A549 (cell line): ENCODE data around the gene RGS19. TPM values are rescaled to one million over a fixed set of nuclear protein-coding genes. Genes with fewer than 3 reads are reported as not detected.

Experiments
- ATAC-seq, 2 experiments: fragments of 200-7000 bp in 1 of 2; fragments of >200 bp in 1 of 2; cut with Nextera tagmentation in 1 of 2; cut with Tn5 transposase in 1 of 2; 3 replicates each; pipeline versions ENCODE4 v1.8.0 to v1.9.1; 2018 to 2020; ENCODE audit warnings: mild to moderate bottlenecking in 1 of 2, moderate library complexity in 1 of 2
- CTCF ChIA-PET: fragments of 300-600 bp; sonication (Branson Sonifier 250); formaldehyde crosslinking; extraction: SDS; loops from one replicate; lab custom pipeline; 2021; ENCODE audit warnings: antibody characterized with exemption, inconsistent platforms; lab: Yijun Ruan, JAX
- POLR2A ChIA-PET: fragments of 350-600 bp; formaldehyde crosslinking; extraction: SDS; loops from one replicate; lab custom pipeline; 2021; ENCODE audit warnings: antibody characterized with exemption, inconsistent platforms; lab: Yijun Ruan, JAX
- DNase-seq, 2 experiments: peaks; one replicate each; pipeline versions ENCODE4 v3.0.0 to v3.0.0-alpha.2; 2011 to 2016; ENCODE audit warnings: low read depth in 1 of 2, low spot score in 1 of 2
- FAIRE-seq: peaks from 2 replicates; lab custom pipeline; 2011; peaks lifted over from hg19 to GRCh38; lab: Jason Lieb, UNC
- H3K27ac ChIP-seq, 2 experiments: fragments of >200 bp; sonication (Bioruptor Twin); formaldehyde crosslinking; 3 replicates each; pipeline ENCODE4 v1.5.1; 2016 to 2017
- H3K4me1 ChIP-seq: fragments of >200 bp; sonication (Bioruptor Twin); formaldehyde crosslinking; 3 replicates; pipeline ENCODE4 v1.6.1; 2016
- H3K4me2 ChIP-seq: fragments of >200 bp; sonication (Bioruptor Twin); formaldehyde crosslinking; 3 replicates; pipeline ENCODE4 v1.6.1; 2016
- H3K4me3 ChIP-seq: fragments of >200 bp; sonication (Bioruptor Twin); formaldehyde crosslinking; 3 replicates; pipeline ENCODE4 v1.5.1; 2016
- H3K9me3 ChIP-seq: fragments of >200 bp; sonication (Bioruptor Twin); formaldehyde crosslinking; 3 replicates; pipeline ENCODE4 v1.6.1; 2016
- CBX2 ChIP-seq: fragments of 200-600 bp; sonication (generic); IDR thresholded peaks from 2 replicates; pipeline ENCODE4 v1.6.1; 2016; ENCODE audit warnings: low read depth, mild to moderate bottlenecking, borderline replicate concordance
- CBX8 ChIP-seq: fragments of 200-600 bp; sonication (generic); IDR thresholded peaks from 2 replicates; pipeline ENCODE4 v1.6.1; 2016
- EHMT2 ChIP-seq: fragments of 200-600 bp; sonication (generic); IDR thresholded peaks from 2 replicates; pipeline ENCODE4 v1.6.1; 2016; ENCODE audit warnings: antibody characterized with exemption, low read depth, mild to moderate bottlenecking, moderate library complexity
- GATA3 ChIP-seq: IDR thresholded peaks from 2 replicates; pipeline ENCODE4 v1.6.1; 2012; ENCODE audit warnings: borderline replicate concordance
- HDAC2 ChIP-seq: fragments of 200-600 bp; sonication (generic); IDR thresholded peaks from 2 replicates; pipeline ENCODE4 v1.6.1; 2016
- HEYL ChIP-seq: fragments of 250-450 bp; sonication (Bioruptor Pico); IDR thresholded peaks from 2 replicates; pipeline ENCODE4 v1.8.0; 2021; ENCODE audit warnings: mild to moderate bottlenecking, moderate library complexity
- HOXB13 ChIP-seq: fragments of 250-450 bp; sonication (Bioruptor Pico); IDR thresholded peaks from 2 replicates; pipeline ENCODE4 v1.5.0; 2020; ENCODE audit warnings: low read depth, mild to moderate bottlenecking, moderate library complexity
- JUN ChIP-seq, 2 experiments: fragments of >200 bp; sonication (Bioruptor Twin); formaldehyde crosslinking; IDR thresholded peaks; 2 replicates in 1 of 2; 3 replicates in 1 of 2; pipeline ENCODE4 v1.6.1; 2016 to 2017
- JUNB ChIP-seq: fragments of >200 bp; sonication (Bioruptor Twin); formaldehyde crosslinking; IDR thresholded peaks from 2 replicates; pipeline ENCODE4 v1.6.1; 2016
- KDM1A ChIP-seq: fragments of 200-600 bp; sonication (generic); IDR thresholded peaks from 2 replicates; pipeline ENCODE4 v1.6.1; 2016; ENCODE audit warnings: low read depth, mild to moderate bottlenecking
- KDM5A ChIP-seq: fragments of 200-600 bp; sonication (generic); IDR thresholded peaks from 2 replicates; pipeline ENCODE4 v1.6.1; 2016; ENCODE audit warnings: antibody characterized with exemption, mild to moderate bottlenecking
- MYC ChIP-seq: IDR thresholded peaks from 2 replicates; pipeline ENCODE4 v1.6.1; 2012; ENCODE audit warnings: mild to moderate bottlenecking, inconsistent platforms, low read length, improper control_type of control experiment, borderline replicate concordance
- NPAS2 ChIP-seq: fragments of 250-450 bp; sonication (Bioruptor Pico); IDR thresholded peaks from 2 replicates; pipeline ENCODE4 v1.8.0; 2022; ENCODE audit warnings: mild to moderate bottlenecking, moderate library complexity, borderline replicate concordance
- RFX5 ChIP-seq: fragments of 450-650 bp; IDR thresholded peaks from 2 replicates; pipeline ENCODE4 v1.7.1; 2014; ENCODE audit warnings: antibody characterized with exemption, mild to moderate bottlenecking, moderate library complexity
- ZC3H11A ChIP-seq: fragments of 450-650 bp; IDR thresholded peaks from 2 replicates; pipeline ENCODE4 v1.6.1; 2014; ENCODE audit warnings: antibody characterized with exemption, mild to moderate bottlenecking
- ZFP36 ChIP-seq: fragments of 450-650 bp; IDR thresholded peaks from 2 replicates; pipeline ENCODE4 v1.6.1; 2014; ENCODE audit warnings: borderline replicate concordance; ENCODE audit not compliant: partially characterized antibody
- ZSCAN20 ChIP-seq: fragments of 250-450 bp; sonication (Bioruptor Pico); IDR thresholded peaks from 2 replicates; pipeline ENCODE4 v1.8.0; 2022; ENCODE audit warnings: mild to moderate bottlenecking, moderate library complexity
- WGBS: methylation state at CpG from one replicate; pipeline ENCODE4 v1.1.6; 2017; ENCODE audit errors: missing lambda C conversion rate; 5-methylcytosine and 5-hydroxymethylcytosine counted together
- polyA plus RNA-seq, 4 experiments: library from polyadenylated mRNA; depleted of rRNA in 3 of 4; stranded (reverse); fragments of >200 nt; fragmentation: RNase III in 1 of 4; extraction: RNeasy Plus Mini Kit Qiagen cat#74134 plus additional on column Dnase treatment in 1 of 4; gene quantifications; 2 replicates in 3 of 4; 3 replicates in 1 of 4; pipeline ENCODE4 v1.2.3, GENCODE V29; 2011 to 2017
- TF ChIP-seq, protein P1 (sequence below): fragments of 250-450 bp; sonication (Bioruptor Pico); IDR thresholded peaks from 2 replicates; pipeline ENCODE4 v1.5.0; 2021; ENCODE audit warnings: mild to moderate bottlenecking, moderate library complexity, borderline replicate concordance
- TF ChIP-seq, protein P2 (sequence below): fragments of 450-650 bp; IDR thresholded peaks from 2 replicates; pipeline ENCODE4 v1.6.1; 2014; ENCODE audit warnings: antibody characterized with exemption
- TF ChIP-seq, protein P3 (sequence below): fragments of 250-450 bp; sonication (Bioruptor Pico); IDR thresholded peaks from 2 replicates; pipeline ENCODE4 v1.5.0; 2020; ENCODE audit warnings: low read depth, mild to moderate bottlenecking, moderate library complexity
- TF ChIP-seq, protein P4 (sequence below): fragments of >200 bp; sonication (Bioruptor Twin); formaldehyde crosslinking; IDR thresholded peaks from 3 replicates; pipeline ENCODE4 v1.6.1; 2016
- TF ChIP-seq, protein P5 (sequence below): IDR thresholded peaks from 2 replicates; pipeline ENCODE4 v1.6.1; 2012; ENCODE audit warnings: low read depth, borderline replicate concordance
- TF ChIP-seq, protein P6 (sequence below): fragments of >200 bp; sonication (Bioruptor Twin); formaldehyde crosslinking; IDR thresholded peaks from 2 replicates; pipeline ENCODE4 v1.6.1; 2016

Gene RGS19
- polyA plus RNA-seq, 2 of the 4 experiments (the other 2 are of a cell fraction), result 13.8 to 18.8 TPM

DNA sequence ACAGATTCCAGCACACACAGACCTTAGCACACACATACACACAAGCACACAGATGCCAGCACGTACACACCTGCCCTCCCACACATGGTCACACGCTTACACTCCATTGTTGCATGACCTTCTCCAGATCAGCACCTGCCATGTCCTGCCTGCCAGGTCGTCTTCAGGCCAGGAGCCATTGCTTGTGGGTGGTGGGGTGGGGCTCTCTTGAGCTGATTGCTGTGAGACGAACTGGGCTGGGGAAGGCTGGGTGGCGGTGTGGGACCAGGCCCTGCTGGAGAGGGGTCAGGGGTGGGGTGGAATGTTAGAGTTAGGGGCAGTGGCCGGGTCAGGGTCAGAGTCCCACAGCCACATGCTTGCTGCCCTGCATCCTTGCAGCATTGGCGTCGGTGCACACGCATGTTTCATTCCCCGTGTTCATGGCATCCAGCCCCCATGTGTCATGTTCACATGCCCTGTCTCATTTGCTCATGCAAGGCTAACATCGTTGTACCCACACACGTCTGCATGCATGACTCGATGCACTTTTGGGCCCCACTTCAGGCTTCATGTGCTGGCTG, 34.6 kb upstream of the RGS19 start:
- 73% methylated on average over 11 of the region's 13 CpGs for WGBS
- no peak for TF ChIP-seq JUNB
- TF ChIP-seq, protein P1, sequence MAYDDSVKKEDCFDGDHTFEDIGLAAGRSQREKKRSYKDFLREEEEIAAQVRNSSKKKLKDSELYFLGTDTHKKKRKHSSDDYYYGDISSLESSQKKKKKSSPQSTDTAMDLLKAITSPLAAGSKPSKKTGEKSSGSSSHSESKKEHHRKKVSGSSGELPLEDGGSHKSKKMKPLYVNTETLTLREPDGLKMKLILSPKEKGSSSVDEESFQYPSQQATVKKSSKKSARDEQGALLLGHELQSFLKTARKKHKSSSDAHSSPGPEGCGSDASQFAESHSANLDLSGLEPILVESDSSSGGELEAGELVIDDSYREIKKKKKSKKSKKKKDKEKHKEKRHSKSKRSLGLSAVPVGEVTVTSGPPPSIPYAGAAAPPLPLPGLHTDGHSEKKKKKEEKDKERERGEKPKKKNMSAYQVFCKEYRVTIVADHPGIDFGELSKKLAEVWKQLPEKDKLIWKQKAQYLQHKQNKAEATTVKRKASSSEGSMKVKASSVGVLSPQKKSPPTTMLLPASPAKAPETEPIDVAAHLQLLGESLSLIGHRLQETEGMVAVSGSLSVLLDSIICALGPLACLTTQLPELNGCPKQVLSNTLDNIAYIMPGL (CRISPR knock-in tag), result no peak
- TF ChIP-seq HOXB13 (CRISPR knock-in tag), result no peak
- no peak for TF ChIP-seq HDAC2
- no peak for TF ChIP-seq RFX5
- TF ChIP-seq, protein P2, sequence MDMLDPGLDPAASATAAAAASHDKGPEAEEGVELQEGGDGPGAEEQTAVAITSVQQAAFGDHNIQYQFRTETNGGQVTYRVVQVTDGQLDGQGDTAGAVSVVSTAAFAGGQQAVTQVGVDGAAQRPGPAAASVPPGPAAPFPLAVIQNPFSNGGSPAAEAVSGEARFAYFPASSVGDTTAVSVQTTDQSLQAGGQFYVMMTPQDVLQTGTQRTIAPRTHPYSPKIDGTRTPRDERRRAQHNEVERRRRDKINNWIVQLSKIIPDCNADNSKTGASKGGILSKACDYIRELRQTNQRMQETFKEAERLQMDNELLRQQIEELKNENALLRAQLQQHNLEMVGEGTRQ, result no peak
- TF ChIP-seq GATA3, result no peak
- TF ChIP-seq, protein P3, sequence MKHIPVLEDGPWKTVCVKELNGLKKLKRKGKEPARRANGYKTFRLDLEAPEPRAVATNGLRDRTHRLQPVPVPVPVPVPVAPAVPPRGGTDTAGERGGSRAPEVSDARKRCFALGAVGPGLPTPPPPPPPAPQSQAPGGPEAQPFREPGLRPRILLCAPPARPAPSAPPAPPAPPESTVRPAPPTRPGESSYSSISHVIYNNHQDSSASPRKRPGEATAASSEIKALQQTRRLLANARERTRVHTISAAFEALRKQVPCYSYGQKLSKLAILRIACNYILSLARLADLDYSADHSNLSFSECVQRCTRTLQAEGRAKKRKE (CRISPR knock-in tag), result no peak
- no peak for TF ChIP-seq HEYL (CRISPR knock-in tag)
- no peak for TF ChIP-seq KDM1A
- TF ChIP-seq ZC3H11A, result no peak
- TF ChIP-seq, all 56 proteins: peak for 0
- Histone ChIP-seq H3K27ac (no peak overlapping the region), H3K9me3 (no peaks in the 10 kb centered on the region), H3K4me1 (no peaks in the 10 kb centered on the region), H3K4me3 (no peak overlapping the region), H3K4me2 (no peak overlapping the region)
- DNase-seq (no peak), FAIRE-seq (no peak), ATAC-seq (no peak)
- CTCF ChIA-PET, result interaction anchor here (4.9 to 7.6 kb wide), 2 partner anchors 12 to 30 kb away, joined by 18 to 58 read pairs; partner anchors contain the start of gene LKAAEAR1
- POLR2A ChIA-PET, result no interaction called here

DNA sequence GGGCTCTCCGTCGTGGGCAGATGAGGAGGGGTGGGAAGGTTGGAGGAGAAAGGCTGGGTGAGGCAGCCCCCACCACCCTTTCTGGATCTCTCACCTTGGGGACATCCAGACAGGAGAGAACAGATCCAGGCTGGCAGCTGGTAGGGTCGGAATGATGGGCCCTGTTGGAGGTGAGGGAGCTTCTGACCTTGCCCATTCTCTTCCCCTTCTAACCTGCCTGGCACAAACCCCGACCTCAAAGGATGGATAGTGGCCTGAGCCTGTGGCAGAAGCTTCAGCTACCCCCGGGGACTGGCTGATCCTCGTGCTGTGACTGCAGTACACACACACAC, 34.1 kb upstream of the RGS19 start:
- FAIRE-seq, result no peak

DNA sequence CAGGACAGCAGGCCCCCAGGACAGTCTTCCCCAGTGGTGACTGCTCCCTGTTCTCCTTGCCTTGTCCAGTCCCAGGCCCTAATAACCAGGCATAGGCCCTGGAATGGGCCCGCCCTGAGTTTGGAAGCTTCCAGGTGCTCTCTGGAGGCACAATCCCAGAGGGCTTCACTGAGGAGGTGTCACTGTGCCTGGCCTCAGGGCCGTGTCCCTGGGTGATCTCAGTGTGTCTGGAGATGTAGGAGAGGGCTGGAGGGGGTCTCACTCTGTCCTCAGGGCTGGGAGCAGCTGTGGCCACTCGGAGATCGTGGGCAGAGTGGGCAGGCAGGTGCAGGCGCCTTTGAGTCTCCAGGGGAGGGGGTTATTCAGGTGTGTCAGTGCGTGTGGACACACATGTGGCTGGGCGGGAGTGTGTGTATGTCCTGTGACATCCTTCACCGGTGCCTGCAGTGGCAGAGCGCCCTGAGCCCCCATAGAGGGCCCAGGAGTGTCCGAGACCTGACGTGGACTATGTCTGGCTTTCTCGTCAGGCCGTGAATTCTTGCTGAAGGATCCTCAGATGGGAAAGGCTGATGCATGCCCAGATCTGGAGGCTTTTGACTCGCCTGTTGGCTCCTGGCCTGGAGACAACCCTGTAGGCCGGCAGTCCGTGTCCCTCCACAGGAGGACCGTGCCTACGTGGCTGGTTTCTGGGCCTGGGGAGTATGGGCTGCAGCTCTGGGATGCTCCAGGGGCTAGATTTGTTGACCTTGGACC, 33.5 kb upstream of the RGS19 start:
- FAIRE-seq (no peak), ATAC-seq (no peak), DNase-seq (no peak)
- TF ChIP-seq CBX2, result no peak
- TF ChIP-seq ZFP36, result peak; percentile 68
- TF ChIP-seq, protein P4, sequence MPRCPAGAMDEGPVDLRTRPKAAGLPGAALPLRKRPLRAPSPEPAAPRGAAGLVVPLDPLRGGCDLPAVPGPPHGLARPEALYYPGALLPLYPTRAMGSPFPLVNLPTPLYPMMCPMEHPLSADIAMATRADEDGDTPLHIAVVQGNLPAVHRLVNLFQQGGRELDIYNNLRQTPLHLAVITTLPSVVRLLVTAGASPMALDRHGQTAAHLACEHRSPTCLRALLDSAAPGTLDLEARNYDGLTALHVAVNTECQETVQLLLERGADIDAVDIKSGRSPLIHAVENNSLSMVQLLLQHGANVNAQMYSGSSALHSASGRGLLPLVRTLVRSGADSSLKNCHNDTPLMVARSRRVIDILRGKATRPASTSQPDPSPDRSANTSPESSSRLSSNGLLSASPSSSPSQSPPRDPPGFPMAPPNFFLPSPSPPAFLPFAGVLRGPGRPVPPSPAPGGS, result no peak
- TF ChIP-seq, protein P5, sequence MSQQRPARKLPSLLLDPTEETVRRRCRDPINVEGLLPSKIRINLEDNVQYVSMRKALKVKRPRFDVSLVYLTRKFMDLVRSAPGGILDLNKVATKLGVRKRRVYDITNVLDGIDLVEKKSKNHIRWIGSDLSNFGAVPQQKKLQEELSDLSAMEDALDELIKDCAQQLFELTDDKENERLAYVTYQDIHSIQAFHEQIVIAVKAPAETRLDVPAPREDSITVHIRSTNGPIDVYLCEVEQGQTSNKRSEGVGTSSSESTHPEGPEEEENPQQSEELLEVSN, result no peak
- TF ChIP-seq ZSCAN20 (CRISPR knock-in tag), result no peak
- TF ChIP-seq HDAC2, result no peak
- ChIA-PET CTCF (interaction anchor here (0.9 to 7.6 kb wide), 4 partner anchors 8 to 29 kb away, joined by 3 to 63 read pairs (median 38); partner anchors contain the start of gene LKAAEAR1), POLR2A (no interaction called here)
- no peak overlapping the region for H3K4me2 ChIP-seq
- H3K9me3 ChIP-seq, result no peaks in the 10 kb centered on the region
- no peak overlapping the region for H3K27ac ChIP-seq
- no peak overlapping the region for H3K4me3 ChIP-seq
- no peaks in the 10 kb centered on the region for H3K4me1 ChIP-seq
- WGBS, result 69% methylated on average over 13 of the region's 18 CpGs

More for the DNA sequence above, 34.1 kb upstream of the RGS19 start:
- 56% methylated on average over 6 of the region's 6 CpGs for WGBS
- no peak overlapping the region for H3K4me2 ChIP-seq
- DNase-seq, result no peak
- ATAC-seq, result no peak
- H3K4me1 ChIP-seq, result no peaks in the 10 kb centered on the region
- TF ChIP-seq CBX8 (no peak), MYC (no peak), KDM5A (no peak), NPAS2 (CRISPR knock-in tag) (no peak), EHMT2 (no peak), JUN (IDR thresholded peaks at IDR 0.05) (no peak)
- TF ChIP-seq, protein P6, sequence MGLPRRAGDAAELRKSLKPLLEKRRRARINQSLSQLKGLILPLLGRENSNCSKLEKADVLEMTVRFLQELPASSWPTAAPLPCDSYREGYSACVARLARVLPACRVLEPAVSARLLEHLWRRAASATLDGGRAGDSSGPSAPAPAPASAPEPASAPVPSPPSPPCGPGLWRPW, result no peak
- TF ChIP-seq, all 56 proteins: peak for 0
- POLR2A ChIA-PET, result no interaction called here
- no peak overlapping the region for H3K4me3 ChIP-seq
- no peak overlapping the region for H3K27ac ChIP-seq
- H3K9me3 ChIP-seq, result no peaks in the 10 kb centered on the region
- CTCF ChIA-PET, result interaction anchor here (4.9 to 7.6 kb wide), 2 partner anchors 12 to 29 kb away, joined by 18 to 58 read pairs; partner anchors contain the start of gene LKAAEAR1
